NCI-H524 treated with DMSO at 0.1 percent for 48 hours (cell line): ENCODE data around the gene MYL6B.

Source experiments
- DNase-seq: peaks from one replicate; lab custom pipeline; 2025; lab: John Stamatoyannopoulos, UW

MYL6B gene

GRCh38 chr12:56122637-56123036 is 29.8 kb upstream of the MYL6B start:
- DNase-seq, result no peak

DNA sequence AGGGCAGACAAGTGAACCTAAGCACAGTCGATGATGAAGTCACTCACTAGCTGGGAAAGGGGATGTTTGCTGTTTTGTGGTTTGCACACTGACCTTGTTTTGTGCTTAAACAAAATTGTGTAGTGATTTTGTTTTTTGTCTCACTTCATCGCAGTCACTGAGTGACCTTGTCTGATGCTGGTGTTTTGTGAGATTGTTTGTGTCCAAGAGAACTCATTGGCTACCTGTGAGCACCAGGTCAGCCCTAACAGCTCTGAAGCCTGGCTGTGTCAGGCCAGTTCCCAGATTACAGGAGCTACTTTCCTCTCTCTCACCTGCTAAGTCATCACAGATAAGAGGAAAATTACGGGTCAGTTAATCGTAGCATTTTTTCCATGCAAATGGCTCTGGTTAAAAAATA is 28.3 kb upstream of the MYL6B start:
- no peak for DNase-seq

- DNase-seq, result no peak
Observed at GRCh38 chr12:56126732-56127239, 25.6 kb upstream of the MYL6B start.

DNA sequence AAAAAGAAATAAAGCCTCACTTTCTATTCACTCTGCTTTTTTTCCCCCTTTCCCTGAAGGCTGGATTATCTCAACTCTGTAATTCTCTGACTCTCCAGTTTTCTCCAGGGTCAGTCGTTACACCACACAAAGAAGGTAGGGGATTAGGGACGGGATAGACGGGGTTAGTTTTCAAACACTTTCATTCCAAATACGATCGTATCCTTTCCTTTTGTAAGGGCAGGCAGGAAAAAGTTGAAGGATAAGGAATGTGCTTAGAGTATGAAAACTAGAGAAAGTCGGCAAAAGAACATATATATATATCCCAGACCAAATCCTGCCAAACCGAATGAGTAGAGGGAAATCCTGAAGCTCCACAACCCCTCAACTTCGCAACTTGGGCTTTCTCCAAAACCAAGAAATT is 24.9 kb upstream of the MYL6B start:
- no peak for DNase-seq

GRCh38 chr12:56127888-56128669 is 24.3 kb upstream of the MYL6B start, which contains the start of gene ESYT1:
ESYT1 (plus strand) TSS chr12:56128267; CDS start chr12:56128320, 53 bp downstream.
- peak; percentile 94 for DNase-seq

DNA sequence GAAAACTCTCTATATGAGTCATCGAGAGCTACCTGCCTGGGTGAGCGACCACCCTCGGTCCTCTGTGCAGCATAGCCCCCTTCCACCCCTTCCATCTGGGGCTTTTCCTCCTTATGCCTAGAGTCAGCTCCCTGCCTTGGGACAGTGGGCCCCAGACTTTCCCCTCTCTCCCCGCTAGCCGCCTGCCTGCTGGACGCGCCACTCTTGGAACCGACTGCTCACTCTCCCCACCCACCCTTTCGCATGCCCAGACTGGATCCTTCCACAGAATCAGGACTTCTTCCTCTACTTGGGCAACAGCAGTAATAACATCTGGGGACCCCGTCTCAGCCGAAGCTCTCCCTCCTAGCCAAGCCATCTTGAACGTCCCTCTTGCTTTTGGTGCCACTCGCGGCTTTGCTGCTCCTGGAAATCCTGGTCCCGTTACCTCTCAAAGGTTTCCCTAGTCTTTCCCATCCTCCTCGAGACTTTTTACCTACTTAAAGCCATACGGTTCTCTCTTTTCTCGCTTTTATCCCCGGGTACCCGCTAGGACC is 23.6 kb upstream of the MYL6B start:
- DNase-seq, result no peak

- DNase-seq, result no peak
Observed at GRCh38 chr12:56129206-56129941, 23.0 kb upstream of the MYL6B start.

DNA sequence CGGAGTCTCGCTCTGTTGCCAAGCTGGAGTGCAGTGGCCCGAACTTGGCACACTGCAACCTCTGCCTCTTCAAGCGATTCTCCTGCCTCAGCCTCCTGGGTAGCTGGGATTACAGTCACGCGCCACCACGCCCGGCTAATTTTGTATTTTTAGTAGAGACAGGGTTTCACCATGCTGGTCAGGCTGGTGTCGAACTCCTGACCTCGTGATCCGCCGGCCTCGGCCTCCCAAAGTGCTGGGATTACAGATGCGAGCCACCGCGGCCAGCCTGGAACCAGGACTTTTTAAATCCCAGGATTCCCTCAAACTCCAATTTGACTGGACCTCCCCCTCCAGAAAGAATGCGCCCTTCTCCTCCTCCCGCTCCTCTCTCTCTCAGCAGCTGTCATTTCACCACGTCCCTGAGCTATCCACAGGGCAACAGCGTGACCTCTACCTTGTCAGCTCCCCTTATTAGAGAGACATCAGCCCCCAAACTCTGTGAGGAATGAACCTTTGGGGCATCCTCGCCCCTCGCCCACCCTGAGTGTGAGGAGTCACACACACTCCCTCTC is 22.4 kb upstream of the MYL6B start:
- no peak for DNase-seq

- no peak for DNase-seq
Observed at GRCh38 chr12:56130876-56131275, 21.5 kb upstream of the MYL6B start.

- DNase-seq, result no peak
Observed at GRCh38 chr12:56134897-56135296, 17.5 kb upstream of the MYL6B start.

DNA sequence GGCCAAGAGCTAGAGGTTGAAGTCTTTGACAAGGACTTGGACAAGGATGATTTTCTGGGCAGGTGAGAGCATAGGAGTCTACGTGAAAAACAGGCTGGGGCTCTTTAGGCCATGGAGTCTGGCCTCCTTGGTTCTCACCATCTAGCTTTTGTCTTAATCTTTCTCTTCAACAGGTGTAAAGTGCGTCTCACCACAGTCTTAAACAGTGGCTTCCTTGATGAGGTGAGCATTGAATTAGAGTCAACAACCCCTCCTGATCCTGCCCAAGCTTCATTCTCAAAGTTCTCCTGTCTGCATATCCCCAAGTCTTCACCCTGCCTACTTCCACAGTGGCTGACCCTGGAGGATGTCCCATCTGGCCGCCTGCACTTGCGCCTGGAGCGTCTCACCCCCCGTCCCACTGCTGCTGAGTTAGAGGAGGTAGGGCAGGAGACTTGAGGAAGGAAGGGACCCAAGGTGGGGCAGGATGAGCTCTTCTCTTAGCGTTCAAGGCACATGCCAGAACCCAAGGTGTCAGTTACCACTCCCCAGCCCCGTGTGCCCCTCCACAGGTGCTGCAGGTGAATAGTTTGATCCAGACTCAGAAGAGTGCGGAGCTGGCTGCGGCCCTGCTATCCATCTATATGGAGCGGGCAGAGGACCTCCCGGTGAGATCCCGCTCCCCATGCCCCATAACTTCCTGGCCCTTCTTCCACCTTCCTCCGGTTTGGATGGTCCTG is 14.4 kb upstream of the MYL6B start:
- DNase-seq, result no peak

- DNase-seq, result no peak
Observed at GRCh38 chr12:56141946-56142784, 10.2 kb upstream of the MYL6B start.

DNA sequence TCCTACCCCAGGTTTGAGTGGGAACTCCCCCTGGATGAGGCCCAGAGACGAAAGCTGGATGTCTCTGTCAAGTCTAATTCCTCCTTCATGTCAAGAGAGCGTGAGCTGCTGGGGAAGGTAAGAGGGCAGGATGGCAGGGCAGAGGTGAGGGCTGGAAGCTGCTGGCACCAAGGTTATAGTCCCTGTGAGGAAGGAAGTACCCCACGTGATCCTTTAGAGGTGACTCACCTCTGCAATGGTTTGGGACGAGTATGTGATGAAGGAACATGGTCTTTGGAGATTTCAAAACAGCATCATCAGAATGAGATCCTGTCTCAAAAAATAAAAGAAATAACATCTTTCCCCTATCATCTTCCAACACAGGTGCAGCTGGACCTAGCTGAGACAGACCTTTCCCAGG is 9.2 kb upstream of the MYL6B start:
- DNase-seq, result no peak

- DNase-seq, result no peak
Observed at GRCh38 chr12:56143870-56144269, 8.5 kb upstream of the MYL6B start.

DNA sequence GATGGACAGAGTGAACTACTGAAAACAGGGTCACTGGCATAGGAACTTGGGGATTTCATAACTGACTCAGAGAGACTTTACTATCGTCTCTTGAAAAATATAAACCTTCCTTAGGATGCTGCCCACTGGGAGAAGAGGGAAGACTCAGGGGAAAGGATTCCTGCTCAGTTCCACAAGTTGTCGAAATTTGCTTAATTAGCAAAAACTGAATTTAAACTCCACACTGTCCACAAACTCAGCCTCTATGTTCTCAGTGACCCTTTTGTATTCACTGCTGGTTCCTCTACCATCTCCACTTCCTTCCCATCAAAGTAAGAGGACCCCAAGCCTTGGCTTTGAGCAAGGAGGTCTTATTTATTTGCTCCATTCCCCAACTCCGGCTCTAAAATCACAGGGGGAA is 7.2 kb upstream of the MYL6B start:
- DNase-seq, result no peak

- no peak for DNase-seq
Observed at GRCh38 chr12:56146492-56147460, 5.6 kb upstream of the MYL6B start.

DNA sequence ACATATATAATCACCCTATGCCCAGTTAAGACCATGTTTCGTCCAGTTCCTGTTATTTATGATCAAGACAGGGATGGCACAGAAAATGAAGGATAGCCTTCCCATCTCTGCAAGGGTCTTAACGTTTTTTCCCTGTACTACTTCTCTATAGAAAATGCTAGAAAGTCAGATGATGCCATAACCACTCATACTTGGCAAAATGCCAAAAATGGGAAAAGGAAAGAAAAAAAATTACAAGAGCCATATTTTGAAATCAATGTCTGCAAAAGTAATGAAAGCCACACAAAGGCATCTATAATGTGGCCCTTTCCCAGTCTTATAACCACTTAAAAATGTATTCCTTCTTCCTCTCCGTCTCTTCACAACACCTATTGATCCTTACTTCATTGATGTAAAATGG is 1.8 kb upstream of the MYL6B start:
- no peak for DNase-seq

DNA sequence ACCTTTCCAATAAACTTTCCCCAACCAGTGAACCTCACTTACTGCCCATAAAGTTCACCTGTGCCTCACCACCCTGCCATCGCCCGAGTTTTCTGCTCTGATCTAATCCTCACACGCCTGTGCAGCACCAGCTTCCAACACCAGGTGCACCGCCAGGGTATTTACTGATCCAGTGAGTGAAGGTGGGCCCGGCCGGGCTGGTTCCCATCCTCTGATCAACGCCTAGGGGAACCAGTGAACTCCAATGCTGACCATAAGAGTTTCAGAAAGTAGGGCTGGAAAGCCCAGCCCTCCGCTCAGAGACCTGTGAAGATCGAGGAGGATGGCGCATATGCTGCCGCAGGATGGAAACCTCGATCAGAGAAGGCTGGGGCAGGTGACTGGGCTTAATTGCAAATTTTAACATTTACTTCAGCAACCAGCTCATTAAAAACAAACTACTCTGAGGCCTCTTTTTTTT is 685 bp upstream of the MYL6B start:
- DNase-seq, result no peak

GRCh38 chr12:56152756-56153677 is 630 bp downstream of the MYL6B start:
- DNase-seq, result no peak
